Gastroesophageal sphincter (tissue), 3 donors: ENCODE data around the gene CKAP4.

Experiments used
- POLR2A ChIP-seq, 2 donors: fragments of 450-650 bp; IDR thresholded peaks; one replicate each; pipeline ENCODE4 v1.6.1; 2017; ENCODE audit warnings: antibody characterized with exemption in 2 of 2, mild to moderate bottlenecking in 2 of 2, moderate library complexity in 1 of 2
- POLR2AphosphoS5 ChIP-seq: sonication (generic); formaldehyde crosslinking; IDR thresholded peaks from one replicate; pipeline ENCODE4 v1.6.1; 2017; ENCODE audit warnings: antibody characterized with exemption
- TF ChIP-seq, protein P1 (sequence below), 4 experiments: fragments of 200-600 bp in 2 of 4; fragments of 450-650 bp in 2 of 4; sonication (generic) in 1 of 4; IDR thresholded peaks; one replicate each; pipeline ENCODE4 v1.5.1; 2017 to 2019; ENCODE audit warnings: antibody characterized with exemption in 4 of 4, mild to moderate bottlenecking in 2 of 4, moderate library complexity in 2 of 4

DNA sequence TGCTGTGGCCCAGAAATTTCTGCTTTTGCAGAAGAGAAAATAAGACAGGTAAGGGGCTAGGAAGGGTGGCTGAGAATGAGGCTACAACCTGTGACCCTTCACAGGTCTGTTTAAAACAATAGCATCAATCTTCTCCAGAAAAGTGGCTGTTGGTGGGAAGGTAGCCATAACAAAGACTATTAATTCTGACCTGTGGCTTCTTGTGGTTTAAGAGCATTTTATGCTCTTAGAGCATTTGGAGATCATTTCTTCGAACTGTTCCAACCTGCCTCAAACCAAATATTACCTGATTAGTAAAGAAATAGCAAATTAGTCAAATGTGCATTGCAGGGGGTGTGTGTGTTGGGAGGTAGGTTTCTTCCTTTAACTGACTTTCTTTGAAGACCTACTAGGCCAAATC, 39.5 kb upstream of the CKAP4 start:
- TF ChIP-seq POLR2AphosphoS5 (no peak), POLR2A (IDR thresholded peaks at IDR 0.05) (no peak)
- TF ChIP-seq, protein P1, sequence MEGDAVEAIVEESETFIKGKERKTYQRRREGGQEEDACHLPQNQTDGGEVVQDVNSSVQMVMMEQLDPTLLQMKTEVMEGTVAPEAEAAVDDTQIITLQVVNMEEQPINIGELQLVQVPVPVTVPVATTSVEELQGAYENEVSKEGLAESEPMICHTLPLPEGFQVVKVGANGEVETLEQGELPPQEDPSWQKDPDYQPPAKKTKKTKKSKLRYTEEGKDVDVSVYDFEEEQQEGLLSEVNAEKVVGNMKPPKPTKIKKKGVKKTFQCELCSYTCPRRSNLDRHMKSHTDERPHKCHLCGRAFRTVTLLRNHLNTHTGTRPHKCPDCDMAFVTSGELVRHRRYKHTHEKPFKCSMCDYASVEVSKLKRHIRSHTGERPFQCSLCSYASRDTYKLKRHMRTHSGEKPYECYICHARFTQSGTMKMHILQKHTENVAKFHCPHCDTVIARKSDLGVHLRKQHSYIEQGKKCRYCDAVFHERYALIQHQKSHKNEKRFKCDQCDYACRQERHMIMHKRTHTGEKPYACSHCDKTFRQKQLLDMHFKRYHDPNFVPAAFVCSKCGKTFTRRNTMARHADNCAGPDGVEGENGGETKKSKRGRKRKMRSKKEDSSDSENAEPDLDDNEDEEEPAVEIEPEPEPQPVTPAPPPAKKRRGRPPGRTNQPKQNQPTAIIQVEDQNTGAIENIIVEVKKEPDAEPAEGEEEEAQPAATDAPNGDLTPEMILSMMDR (IDR thresholded peaks at IDR 0.05) = no peak
